Neuronal stem cell (in vitro differentiated cells): Measurements from ENCODE around the gene HIPK2.
A peak's percentile ranks its signal among the peaks of the same experiment; 100 is the strongest.

ENCODE experiments used
- DNase-seq: peaks from one replicate; pipeline ENCODE4 v3.0.0-alpha.2; 2013; ENCODE audit warnings: low spot score
- H2AFZ ChIP-seq: one replicate; pipeline ENCODE4 v1.6.1; 2013; ENCODE audit warnings: mild to moderate bottlenecking, low read length, inconsistent platforms
- H2AK5ac ChIP-seq: 2 replicates; pipeline ENCODE4 v1.6.1; 2013; ENCODE audit warnings: low read depth, mild to moderate bottlenecking, inconsistent platforms, low read length, moderate library complexity, mixed read lengths
- H2BK120ac ChIP-seq: 2 replicates; pipeline ENCODE4 v1.6.1; 2013; ENCODE audit warnings: low read depth, mild to moderate bottlenecking, inconsistent platforms, low read length, moderate library complexity, mixed read lengths
- H2BK12ac ChIP-seq: one replicate; pipeline ENCODE4 v1.6.1; 2013; ENCODE audit warnings: low read length, inconsistent platforms
- H2BK15ac ChIP-seq: 2 replicates; pipeline ENCODE4 v1.6.1; 2013; ENCODE audit warnings: mild to moderate bottlenecking, low read length, inconsistent platforms, mixed read lengths
- H2BK5ac ChIP-seq: one replicate; pipeline ENCODE4 v1.6.1; 2013; ENCODE audit warnings: inconsistent platforms, mild to moderate bottlenecking, low read length, moderate library complexity
- H3K14ac ChIP-seq: one replicate; pipeline ENCODE4 v1.6.1; 2013; ENCODE audit warnings: low read length, inconsistent platforms
- H3K18ac ChIP-seq: 2 replicates; pipeline ENCODE4 v1.6.1; 2013; ENCODE audit warnings: low read length, inconsistent platforms
- H3K23ac ChIP-seq: 2 replicates; pipeline ENCODE4 v1.6.1; 2013; ENCODE audit warnings: low read depth, mild to moderate bottlenecking, mixed read lengths, low read length, inconsistent platforms; ENCODE audit not compliant: poor library complexity
- H3K27ac ChIP-seq: replicated peaks from 3 replicates; pipeline ENCODE4 v1.5.1; 2013; ENCODE audit warnings: low read length, inconsistent platforms
- H3K27me3 ChIP-seq, 3 experiments: 2 replicates each; pipeline ENCODE4 v1.6.1; 2013; ENCODE audit warnings: low read length in 3 of 3, mild to moderate bottlenecking in 2 of 3, inconsistent platforms in 1 of 3, low read depth in 1 of 3, mixed read lengths in 1 of 3, moderate library complexity in 1 of 3; ENCODE audit not compliant: control insufficient read depth in 3 of 3, insufficient read depth in 3 of 3
- H3K36me3 ChIP-seq, 2 donors: replicated peaks in 1 of 2; 2 replicates each; pipeline ENCODE4 v1.6.1; 2013; ENCODE audit warnings: low read length in 2 of 2; ENCODE audit not compliant: control insufficient read depth in 2 of 2, insufficient read depth in 2 of 2
- H3K4ac ChIP-seq: 2 replicates; pipeline ENCODE4 v1.6.1; 2013; ENCODE audit warnings: inconsistent platforms, mild to moderate bottlenecking, low read length, moderate library complexity
- H3K4me1 ChIP-seq, 2 donors: 1 replicate in 1 of 2; 2 replicates in 1 of 2; pipeline ENCODE4 v1.6.1; 2013; ENCODE audit warnings: low read length in 2 of 2, low read depth in 1 of 2; ENCODE audit not compliant: control insufficient read depth in 2 of 2, insufficient read depth in 1 of 2
- H3K4me2 ChIP-seq: one replicate; pipeline ENCODE4 v1.6.1; 2013; ENCODE audit warnings: mild to moderate bottlenecking, low read length, inconsistent platforms; ENCODE audit not compliant: insufficient read depth, poor library complexity, severe bottlenecking
- H3K4me3 ChIP-seq, 2 donors: 2 replicates each; pipeline ENCODE4 v1.5.1; 2013; ENCODE audit warnings: low read length in 2 of 2, mild to moderate bottlenecking in 2 of 2, inconsistent platforms in 1 of 2, moderate library complexity in 1 of 2
- H3K79me1 ChIP-seq: one replicate; pipeline ENCODE4 v1.6.1; 2013; ENCODE audit warnings: low read depth, mild to moderate bottlenecking, inconsistent platforms, low read length, moderate library complexity
- H3K9ac ChIP-seq: one replicate; pipeline ENCODE4 v1.6.1; 2013; ENCODE audit warnings: mild to moderate bottlenecking, low read depth, low read length, inconsistent platforms; ENCODE audit not compliant: poor library complexity
- H3K9me3 ChIP-seq, 2 donors: replicated peaks in 1 of 2; 2 replicates each; pipeline versions ENCODE3 to v1.6.1; 2013; ENCODE audit warnings: low read length in 2 of 2, mild to moderate bottlenecking in 2 of 2, inconsistent platforms in 1 of 2, low read depth in 1 of 2, mixed read lengths in 1 of 2, moderate library complexity in 1 of 2; ENCODE audit not compliant: control insufficient read depth in 2 of 2, insufficient read depth in 1 of 2
- H4K8ac ChIP-seq: one replicate; pipeline ENCODE4 v1.6.1; 2013; ENCODE audit warnings: low read depth, mild to moderate bottlenecking, inconsistent platforms, low read length, moderate library complexity
- H4K91ac ChIP-seq: one replicate; pipeline ENCODE4 v1.6.1; 2013; ENCODE audit warnings: low read length, low read depth, mild to moderate bottlenecking, inconsistent platforms; ENCODE audit not compliant: poor library complexity
- WGBS, 2 donors: extraction: QIAGEN DNeasy Blood & Tissue Kit; methylation state at CpG; one replicate each; pipeline ENCODE4 v1.1.7; 2013; ENCODE audit warnings: missing lambda C conversion rate in 2 of 2, mixed read lengths in 1 of 2; ENCODE audit not compliant: insufficient read length in 2 of 2, insufficient replicate concordance in 1 of 2; ENCODE audit errors: extremely low coverage in 2 of 2; 5-methylcytosine and 5-hydroxymethylcytosine counted together

HIPK2 gene

GRCh38 chr7:139692723-139693122 is 85.1 kb downstream of the HIPK2 start:
- Histone ChIP-seq H2BK15ac (no peak overlapping the region), H2BK120ac (no peak overlapping the region), H2BK12ac (no peak overlapping the region), H3K4me3 (no peak overlapping the region), H4K8ac (no peak overlapping the region), H2AFZ (no peak overlapping the region), H3K27me3 (no peaks in the 10 kb centered on the region), H3K14ac (no peak overlapping the region), H3K4ac (no peak overlapping the region), H3K79me1 (no peaks in the 10 kb centered on the region), H2AK5ac (no peak overlapping the region), H3K18ac (no peak overlapping the region), H3K9ac (no peak overlapping the region), H2BK5ac (no peak overlapping the region), H3K23ac (no peak overlapping the region), H4K91ac (no peak overlapping the region), H3K4me1 (peaks cover 0 to 4% of the 10 kb centered on the region in 2 donors), H3K9me3 (no peaks in the 10 kb centered on the region), H3K27ac (no peak overlapping the region), H3K36me3 (peaks cover 0 to 36% of the 10 kb centered on the region in 2 donors), H3K4me2 (no peak overlapping the region)
- DNase-seq = no peak
- no CpG with 5 or more reads among the region's 6 CpGs for WGBS, 2 donors

- no peak overlapping the region for H3K14ac ChIP-seq
- peak overlapping the region; percentile 38 for H3K23ac ChIP-seq
- no peak overlapping the region for H2BK5ac ChIP-seq
- H3K9ac ChIP-seq = peak overlapping the region; percentile 26
- H3K36me3 ChIP-seq = peaks cover 0 to 36% of the 10 kb centered on the region in 2 donors
- H3K9me3 ChIP-seq = no peaks in the 10 kb centered on the region
- H3K4me1 ChIP-seq = peaks cover 0 to 4% of the 10 kb centered on the region in 2 donors
- H3K27me3 ChIP-seq = no peaks in the 10 kb centered on the region
- no peak overlapping the region for H4K8ac ChIP-seq
- H3K27ac ChIP-seq = no peak overlapping the region
- H2AK5ac ChIP-seq = no peak overlapping the region
- no peak overlapping the region for H2BK15ac ChIP-seq
- no peak overlapping the region for H2BK120ac ChIP-seq
- no peak overlapping the region for H3K4me3 ChIP-seq
- no peak overlapping the region for H3K4me2 ChIP-seq
- no peaks in the 10 kb centered on the region for H3K79me1 ChIP-seq
- no peak overlapping the region for H2AFZ ChIP-seq
- H3K4ac ChIP-seq = no peak overlapping the region
- H3K18ac ChIP-seq = peak overlapping the region; percentile 51
- H2BK12ac ChIP-seq = no peak overlapping the region
- no CpG with 5 or more reads among the region's 5 CpGs for WGBS, 2 donors
- H4K91ac ChIP-seq = no peak overlapping the region
- no peak for DNase-seq
Observed at GRCh38 chr7:139691253-139691781, 86.5 kb downstream of the HIPK2 start.

GRCh38 chr7:139687980-139688632 is 89.7 kb downstream of the HIPK2 start:
- Histone ChIP-seq H3K14ac (no peak overlapping the region), H3K79me1 (no peaks in the 10 kb centered on the region), H3K4me3 (no peak overlapping the region), H2BK5ac (no peak overlapping the region), H2BK120ac (no peak overlapping the region), H3K4me1 (peaks cover 4% of the 10 kb centered on the region in 2 donors), H3K4me2 (no peak overlapping the region), H3K9ac (peak overlapping the region; percentile 70), H2AFZ (no peak overlapping the region), H2AK5ac (no peak overlapping the region), H3K36me3 (peaks cover 0 to 32% of the 10 kb centered on the region in 2 donors), H3K4ac (no peak overlapping the region), H3K27ac (no peak overlapping the region), H3K27me3 (no peaks in the 10 kb centered on the region), H2BK12ac (no peak overlapping the region), H4K8ac (no peak overlapping the region), H3K23ac (peak overlapping the region; percentile 21), H4K91ac (no peak overlapping the region), H3K18ac (peak overlapping the region; percentile 45), H3K9me3 (peaks cover 0 to 16% of the 10 kb centered on the region in 2 donors), H2BK15ac (no peak overlapping the region)
- DNase-seq = no peak
- WGBS, 2 donors = no CpG with 5 or more reads among the region's 7 CpGs

- Histone ChIP-seq H2BK5ac (no peak overlapping the region), H3K14ac (no peak overlapping the region)
- DNase-seq = no peak
Observed at GRCh38 chr7:139687211-139687954, 90.4 kb downstream of the HIPK2 start.

More at GRCh38 chr7:139687211-139687954, 90.4 kb downstream of the HIPK2 start:
- Histone ChIP-seq H3K4ac (no peak overlapping the region), H3K36me3 (peaks cover 0 to 28% of the 10 kb centered on the region in 2 donors), H3K9me3 (peaks cover 0 to 16% of the 10 kb centered on the region in 2 donors), H2AK5ac (no peak overlapping the region), H2BK12ac (no peak overlapping the region), H2BK120ac (no peak overlapping the region), H3K4me3 (no peak overlapping the region), H4K91ac (no peak overlapping the region), H2AFZ (no peak overlapping the region), H2BK15ac (no peak overlapping the region), H3K18ac (no peak overlapping the region), H4K8ac (no peak overlapping the region), H3K79me1 (no peaks in the 10 kb centered on the region), H3K9ac (no peak overlapping the region), H3K4me1 (peaks cover 10 to 11% of the 10 kb centered on the region in 2 donors), H3K27ac (no peak overlapping the region), H3K27me3 (no peaks in the 10 kb centered on the region), H3K23ac (no peak overlapping the region), H3K4me2 (no peak overlapping the region)
